Measurements from ENCODE around the gene PPP2R2C.

The PPP2R2C gene

DNA sequence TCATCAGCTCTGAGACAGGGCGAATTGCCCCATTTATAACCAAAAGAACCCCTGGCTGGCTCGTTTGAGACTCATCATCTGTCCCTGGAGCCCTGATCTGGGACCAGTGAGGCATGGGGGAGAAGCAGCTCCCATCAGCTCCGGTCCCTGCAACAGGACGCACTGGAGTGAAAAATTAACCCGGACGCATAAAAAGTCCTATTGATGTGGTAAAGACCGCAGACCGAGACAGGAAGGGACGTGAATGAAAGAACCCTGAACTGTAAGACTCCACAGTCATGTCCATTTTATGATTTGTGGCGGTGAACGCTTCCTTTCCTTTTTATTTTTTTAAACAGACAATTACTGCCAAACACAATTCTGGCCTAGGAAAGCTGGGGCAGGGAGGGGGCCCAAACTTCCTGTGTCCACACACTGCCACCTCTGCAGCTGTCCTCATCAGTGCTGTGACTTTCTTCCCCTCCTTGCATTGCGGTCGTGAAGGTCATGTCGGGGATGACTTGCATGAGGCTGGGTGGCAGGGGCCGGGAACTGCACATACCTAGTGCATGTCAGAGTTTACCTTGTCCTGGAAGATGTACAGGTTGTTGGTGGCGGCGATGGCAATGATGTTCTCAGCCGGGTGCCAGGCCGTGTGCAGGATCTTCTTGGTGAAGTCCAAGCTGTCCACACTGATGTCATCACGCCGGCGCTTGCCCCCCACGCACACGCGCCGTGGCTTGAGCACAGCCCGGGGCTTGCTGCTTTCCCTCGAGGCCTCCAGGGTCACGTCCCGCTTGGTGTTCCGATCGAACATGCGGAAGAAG, 149.4 kb downstream of the PPP2R2C start:
- no peak overlapping the region for H3K27ac ChIP-seq (ENCODE audit: low read depth, low read length)
- no peaks in the 10 kb centered on the region for H3K36me3 ChIP-seq (ENCODE audit: control insufficient read depth in 5 of 5, insufficient read depth in 5 of 5, low read length in 5 of 5)
- H3K4me3 ChIP-seq (ENCODE audit: low read depth in 1 of 5, low read length in 5 of 5): no peak overlapping the region

DNA sequence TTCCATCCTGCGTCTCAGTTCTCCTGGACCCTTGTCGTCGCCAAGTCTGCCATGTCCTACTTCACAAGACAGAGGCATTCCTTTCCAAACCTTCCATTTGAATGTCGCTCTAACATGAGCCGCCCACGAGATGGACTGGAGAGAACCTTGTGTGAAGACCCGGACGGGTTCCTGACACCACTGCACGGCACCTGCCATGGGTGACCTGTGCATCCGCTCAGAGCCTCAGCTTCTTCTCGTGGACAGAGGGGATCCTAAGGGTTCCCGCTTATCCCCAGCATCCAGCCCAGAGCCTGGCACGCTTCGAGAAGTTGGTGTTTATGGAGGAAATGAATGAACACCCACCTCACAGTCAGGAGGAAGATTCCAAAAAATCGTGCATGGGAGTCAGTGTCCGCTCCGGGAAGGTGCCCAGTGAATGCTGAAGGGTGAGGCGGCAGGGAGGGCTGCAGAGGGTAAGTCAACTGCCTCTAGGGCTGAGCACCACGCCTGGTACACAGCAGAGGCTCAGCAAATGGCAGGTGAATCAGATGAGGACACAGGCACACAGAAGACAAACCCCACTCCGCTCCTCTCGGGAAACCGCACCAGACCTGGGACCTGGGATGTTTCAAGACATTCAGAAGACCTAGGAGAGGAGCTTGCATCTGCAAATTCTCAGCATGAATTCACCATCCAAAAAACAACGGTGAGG, 150.2 kb downstream of the PPP2R2C start:
- peaks cover 0 to 34% (median 0%) of the 10 kb centered on the region in 5 donors for H3K4me1 ChIP-seq (ENCODE audit: control insufficient read depth in 5 of 5, insufficient read depth in 5 of 5, low read length in 5 of 5)
- peaks cover 0 to 8% (median 3%) of the 10 kb centered on the region in 5 donors for H3K9me3 ChIP-seq (ENCODE audit: control insufficient read depth in 5 of 5, low read length in 5 of 5)
- no peaks in the 10 kb centered on the region for H3K36me3 ChIP-seq (ENCODE audit: control insufficient read depth in 5 of 5, insufficient read depth in 5 of 5, low read length in 5 of 5)
- no peak overlapping the region for H3K9ac ChIP-seq (ENCODE audit: low read length in 5 of 5)
- no peak overlapping the region for H3K4me3 ChIP-seq (ENCODE audit: low read depth in 1 of 5, low read length in 5 of 5)
- H3K27me3 ChIP-seq (ENCODE audit: control insufficient read depth in 5 of 5, insufficient read depth in 4 of 5, low read length in 5 of 5): peaks cover 0 to 23% (median 15%) of the 10 kb centered on the region in 5 donors
- no peak overlapping the region for H3K27ac ChIP-seq (ENCODE audit: low read depth, low read length)

More for the DNA sequence above, 149.4 kb downstream of the PPP2R2C start:
- peaks cover 0 to 34% (median 0%) of the 10 kb centered on the region in 5 donors for H3K4me1 ChIP-seq (ENCODE audit: control insufficient read depth in 5 of 5, insufficient read depth in 5 of 5, low read length in 5 of 5)
- no peak overlapping the region for H3K9ac ChIP-seq (ENCODE audit: low read length in 5 of 5)
- peaks cover under 1 to 22% (median 15%) of the 10 kb centered on the region in 5 donors for H3K27me3 ChIP-seq (ENCODE audit: control insufficient read depth in 5 of 5, insufficient read depth in 4 of 5, low read length in 5 of 5)
- H3K9me3 ChIP-seq (ENCODE audit: control insufficient read depth in 5 of 5, low read length in 5 of 5): peaks cover 0 to 8% (median 3%) of the 10 kb centered on the region in 5 donors

DNA sequence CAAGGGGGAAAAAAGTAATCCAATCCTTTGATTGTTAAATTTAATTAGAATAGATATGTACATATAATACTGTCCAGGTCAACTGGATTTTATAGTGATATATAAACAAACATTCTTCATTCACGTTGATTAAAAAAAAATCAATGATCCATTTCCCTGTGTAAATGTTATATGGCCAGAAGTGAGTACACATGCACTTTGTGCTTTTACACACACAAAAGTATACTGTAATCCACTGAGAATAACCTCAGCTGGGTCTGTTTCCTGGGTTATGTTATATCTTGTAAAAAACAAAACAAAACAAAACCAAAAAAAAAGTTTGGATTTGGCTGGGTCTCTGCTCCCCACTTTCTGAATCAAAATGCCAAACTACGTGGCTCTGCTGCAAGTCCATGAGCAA, 151.1 kb downstream of the PPP2R2C start:
- H3K9me3 ChIP-seq (ENCODE audit: control insufficient read depth in 5 of 5, low read length in 5 of 5): peaks cover 0 to 8% (median 3%) of the 10 kb centered on the region in 5 donors
- no peaks in the 10 kb centered on the region for H3K36me3 ChIP-seq (ENCODE audit: control insufficient read depth in 5 of 5, insufficient read depth in 5 of 5, low read length in 5 of 5)
- no peak overlapping the region for H3K9ac ChIP-seq (ENCODE audit: low read length in 5 of 5)
- H3K27me3 ChIP-seq (ENCODE audit: control insufficient read depth in 5 of 5, insufficient read depth in 4 of 5, low read length in 5 of 5): peaks cover 0 to 25% (median 9%) of the 10 kb centered on the region in 5 donors
- no peak overlapping the region for H3K27ac ChIP-seq (ENCODE audit: low read depth, low read length)
- no peak overlapping the region for H3K4me3 ChIP-seq (ENCODE audit: low read depth in 1 of 5, low read length in 5 of 5)
- peaks cover 0 to 26% (median 0%) of the 10 kb centered on the region in 5 donors for H3K4me1 ChIP-seq (ENCODE audit: control insufficient read depth in 5 of 5, insufficient read depth in 5 of 5, low read length in 5 of 5)

DNA sequence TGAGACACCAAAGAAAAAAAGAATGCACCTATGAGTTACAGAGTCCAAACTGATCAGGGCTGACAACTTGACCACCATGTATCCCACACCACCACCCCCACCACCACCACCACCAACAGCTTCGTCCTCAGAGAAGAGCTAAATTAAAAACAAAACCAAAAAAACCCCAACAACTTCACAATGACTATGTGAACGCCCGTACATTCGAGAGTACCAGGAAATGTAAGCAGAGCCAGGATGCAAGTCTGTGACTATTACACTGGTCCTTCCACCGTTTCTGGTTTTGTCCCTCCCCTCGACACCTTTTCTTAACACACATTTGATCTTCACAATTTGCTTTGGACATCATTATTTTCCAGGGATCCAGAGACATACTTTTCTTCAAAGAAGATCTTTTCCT, 151.8 kb downstream of the PPP2R2C start:
- Histone ChIP-seq H3K4me1 (ENCODE audit: control insufficient read depth in 5 of 5, insufficient read depth in 5 of 5, low read length in 5 of 5) (peaks cover 0 to 21% (median 0%) of the 10 kb centered on the region in 5 donors), H3K36me3 (ENCODE audit: control insufficient read depth in 5 of 5, insufficient read depth in 5 of 5, low read length in 5 of 5) (no peaks in the 10 kb centered on the region), H3K27me3 (ENCODE audit: control insufficient read depth in 5 of 5, insufficient read depth in 4 of 5, low read length in 5 of 5) (peaks cover 0 to 23% (median 9%) of the 10 kb centered on the region in 5 donors)

DNA sequence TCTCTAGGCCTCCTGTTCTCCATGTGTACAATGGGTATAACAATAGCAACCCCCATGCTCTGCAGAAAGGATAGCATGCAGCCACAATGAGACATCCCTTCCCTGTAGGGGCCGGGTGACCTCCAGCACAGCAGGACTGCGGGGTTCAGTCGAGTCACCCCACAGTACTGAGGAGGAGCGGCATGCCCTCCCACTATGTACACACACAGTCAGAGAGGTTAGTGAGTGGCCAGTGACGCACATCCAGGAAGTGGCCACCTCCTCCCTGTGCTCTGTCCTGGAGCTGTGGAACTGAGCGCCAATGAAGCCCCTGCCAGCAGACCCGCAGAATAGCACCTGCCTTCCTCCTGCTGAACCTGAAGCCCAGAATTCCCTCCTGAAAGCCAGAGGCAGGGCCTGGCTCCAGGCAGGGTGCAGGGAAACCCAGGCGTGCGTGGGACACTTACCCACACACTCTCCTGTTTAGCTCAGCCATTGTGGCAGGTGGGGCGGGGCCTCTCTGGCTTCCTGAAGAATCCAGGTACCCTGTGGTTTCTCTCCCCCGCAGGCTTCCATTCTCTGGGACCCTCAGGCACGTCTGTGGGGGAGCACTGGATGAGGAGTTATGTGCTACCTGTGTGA, 152.8 kb downstream of the PPP2R2C start:
- Histone ChIP-seq H3K36me3 (ENCODE audit: control insufficient read depth in 5 of 5, insufficient read depth in 5 of 5, low read length in 5 of 5) (no peaks in the 10 kb centered on the region), H3K27ac (ENCODE audit: low read depth, low read length) (no peak overlapping the region), H3K9me3 (ENCODE audit: control insufficient read depth in 5 of 5, low read length in 5 of 5) (peaks cover 0 to 8% (median 3%) of the 10 kb centered on the region in 5 donors), H3K9ac (ENCODE audit: low read length in 5 of 5) (no peak overlapping the region), H3K27me3 (ENCODE audit: control insufficient read depth in 5 of 5, insufficient read depth in 4 of 5, low read length in 5 of 5) (peaks cover 0 to 24% (median 12%) of the 10 kb centered on the region in 5 donors), H3K4me1 (ENCODE audit: control insufficient read depth in 5 of 5, insufficient read depth in 5 of 5, low read length in 5 of 5) (peaks cover 0 to 12% (median 0%) of the 10 kb centered on the region in 5 donors), H3K4me3 (ENCODE audit: low read depth in 1 of 5, low read length in 5 of 5) (no peak overlapping the region)

More for the DNA sequence above, 151.8 kb downstream of the PPP2R2C start:
- H3K27ac ChIP-seq (ENCODE audit: low read depth, low read length): no peak overlapping the region
- H3K9ac ChIP-seq (ENCODE audit: low read length in 5 of 5): no peak overlapping the region
- peaks cover 0 to 8% (median 3%) of the 10 kb centered on the region in 5 donors for H3K9me3 ChIP-seq (ENCODE audit: control insufficient read depth in 5 of 5, low read length in 5 of 5)
- H3K4me3 ChIP-seq (ENCODE audit: low read depth in 1 of 5, low read length in 5 of 5): no peak overlapping the region

DNA sequence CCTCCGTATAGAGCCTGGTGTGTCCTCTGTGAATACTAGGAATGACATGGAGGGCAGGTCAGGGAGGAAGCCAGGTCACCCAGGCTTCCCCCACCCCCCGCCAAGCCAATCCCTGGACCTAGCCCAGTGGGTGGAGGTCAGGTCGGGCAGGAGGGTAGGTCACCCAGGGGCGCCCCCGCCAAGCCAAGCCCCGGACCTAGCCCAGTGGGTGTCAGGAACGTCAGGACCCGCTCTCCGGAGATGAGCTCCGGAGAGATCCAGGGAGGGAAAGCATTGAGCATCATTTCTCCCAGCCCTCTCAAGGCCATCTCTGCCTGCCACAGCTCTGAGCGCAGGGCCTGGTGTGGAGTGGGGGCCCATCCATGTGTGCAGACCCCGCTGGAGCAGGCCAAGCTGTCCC, 154.2 kb downstream of the PPP2R2C start:
- H3K27me3 ChIP-seq (ENCODE audit: control insufficient read depth in 5 of 5, insufficient read depth in 4 of 5, low read length in 5 of 5): peaks cover 0 to 29% (median 15%) of the 10 kb centered on the region in 5 donors
- no peak overlapping the region for H3K9ac ChIP-seq (ENCODE audit: low read length in 5 of 5)
- H3K4me1 ChIP-seq (ENCODE audit: control insufficient read depth in 5 of 5, insufficient read depth in 5 of 5, low read length in 5 of 5): peaks cover 0 to 9% (median 0%) of the 10 kb centered on the region in 5 donors

DNA sequence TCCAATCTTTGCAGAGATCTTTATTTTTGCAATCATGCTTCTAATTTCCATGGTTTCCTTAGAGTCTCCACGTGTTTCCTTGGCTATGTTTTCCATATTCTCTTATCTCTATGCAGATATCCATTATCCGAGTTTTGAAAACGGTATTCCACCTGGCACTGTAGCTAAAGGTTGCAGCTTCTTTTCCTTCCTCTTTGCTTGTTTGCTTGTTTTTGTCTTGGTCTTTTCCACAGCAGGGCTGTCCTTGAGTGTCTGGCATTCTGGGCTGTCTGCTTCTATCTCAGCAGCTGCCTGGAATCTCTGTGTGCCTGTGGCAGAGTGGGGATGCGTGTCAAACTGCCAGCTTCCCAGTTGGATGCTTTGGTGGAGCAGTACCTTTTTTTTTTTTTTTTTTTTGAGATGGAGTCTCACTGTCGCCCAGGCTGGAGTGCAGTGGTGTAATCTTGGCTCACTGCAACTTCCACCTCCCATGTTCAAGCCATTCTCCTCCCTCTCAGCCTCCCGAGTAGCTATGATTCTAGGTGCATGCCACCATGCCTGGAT, 155.9 kb downstream of the PPP2R2C start:
- no peak overlapping the region for H3K4me3 ChIP-seq (ENCODE audit: low read depth in 1 of 5, low read length in 5 of 5)
- H3K27ac ChIP-seq (ENCODE audit: low read depth, low read length): no peak overlapping the region

More for the DNA sequence above, 154.2 kb downstream of the PPP2R2C start:
- no peak overlapping the region for H3K27ac ChIP-seq (ENCODE audit: low read depth, low read length)
- H3K36me3 ChIP-seq (ENCODE audit: control insufficient read depth in 5 of 5, insufficient read depth in 5 of 5, low read length in 5 of 5): no peaks in the 10 kb centered on the region
- peaks cover 0 to 8% (median 3%) of the 10 kb centered on the region in 5 donors for H3K9me3 ChIP-seq (ENCODE audit: control insufficient read depth in 5 of 5, low read length in 5 of 5)
- H3K4me3 ChIP-seq (ENCODE audit: low read depth in 1 of 5, low read length in 5 of 5): no peak overlapping the region

DNA sequence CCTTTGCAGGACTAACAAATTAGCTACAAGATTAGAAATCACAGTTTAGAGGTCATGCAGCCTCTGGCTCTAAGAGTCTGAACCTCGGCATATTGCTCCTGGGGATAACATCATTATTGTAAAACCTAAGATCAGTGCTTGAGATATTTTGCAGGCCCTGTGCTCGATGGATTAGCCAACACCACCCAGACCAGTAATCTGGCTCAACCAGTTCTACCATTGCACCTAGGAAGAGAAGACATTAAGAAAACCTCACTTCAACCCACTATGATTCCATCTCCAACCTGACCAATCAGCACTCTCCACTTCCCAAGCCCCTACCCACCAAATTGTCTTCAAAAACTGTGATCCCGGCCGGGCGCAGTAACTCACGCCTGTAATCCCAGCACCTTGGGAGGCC, 159.2 kb downstream of the PPP2R2C start:
- Histone ChIP-seq H3K4me1 (ENCODE audit: control insufficient read depth in 5 of 5, insufficient read depth in 5 of 5, low read length in 5 of 5) (peaks cover 0 to 14% (median 10%) of the 10 kb centered on the region in 5 donors), H3K9me3 (ENCODE audit: control insufficient read depth in 5 of 5, low read length in 5 of 5) (no peaks in the 10 kb centered on the region), H3K27ac (ENCODE audit: low read depth, low read length) (no peak overlapping the region), H3K4me3 (ENCODE audit: low read depth in 1 of 5, low read length in 5 of 5) (no peak overlapping the region), H3K27me3 (ENCODE audit: control insufficient read depth in 5 of 5, insufficient read depth in 4 of 5, low read length in 5 of 5) (peaks cover 0 to 43% (median 29%) of the 10 kb centered on the region in 5 donors), H3K9ac (ENCODE audit: low read length in 5 of 5) (no peak overlapping the region), H3K36me3 (ENCODE audit: control insufficient read depth in 5 of 5, insufficient read depth in 5 of 5, low read length in 5 of 5) (no peaks in the 10 kb centered on the region)

More for the DNA sequence above, 155.9 kb downstream of the PPP2R2C start:
- peaks cover 0 to 8% (median 3%) of the 10 kb centered on the region in 5 donors for H3K9me3 ChIP-seq (ENCODE audit: control insufficient read depth in 5 of 5, low read length in 5 of 5)
- H3K9ac ChIP-seq (ENCODE audit: low read length in 5 of 5): no peak overlapping the region
- no peaks in the 10 kb centered on the region for H3K36me3 ChIP-seq (ENCODE audit: control insufficient read depth in 5 of 5, insufficient read depth in 5 of 5, low read length in 5 of 5)
- H3K27me3 ChIP-seq (ENCODE audit: control insufficient read depth in 5 of 5, insufficient read depth in 4 of 5, low read length in 5 of 5): peaks cover 0 to 24% (median 17%) of the 10 kb centered on the region in 5 donors
- H3K4me1 ChIP-seq (ENCODE audit: control insufficient read depth in 5 of 5, insufficient read depth in 5 of 5, low read length in 5 of 5): peaks cover 0 to 3% (median 0%) of the 10 kb centered on the region in 5 donors

DNA sequence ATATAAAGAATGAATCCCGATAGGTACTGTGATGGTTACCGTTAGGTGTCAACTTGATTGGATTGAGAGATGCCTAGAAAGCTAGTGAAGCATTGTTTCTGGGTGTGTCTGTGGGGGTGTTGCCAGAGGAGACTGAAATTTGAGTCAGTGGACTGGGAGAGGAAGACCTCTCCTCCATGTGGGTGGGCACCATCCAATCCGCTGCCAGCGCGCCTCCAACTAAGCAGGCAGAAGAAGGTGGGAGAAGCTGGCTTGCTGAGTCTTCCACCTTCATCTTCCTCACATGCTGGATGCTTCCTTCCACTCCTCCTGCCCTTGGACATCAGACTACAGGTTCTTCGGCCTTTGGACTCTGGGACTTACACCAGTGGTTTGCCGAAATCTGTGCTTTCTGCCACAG, 162.6 kb downstream of the PPP2R2C start:
- H3K27ac ChIP-seq (ENCODE audit: low read depth, low read length): no peak overlapping the region
- peaks cover 0 to 9% (median 0%) of the 10 kb centered on the region in 5 donors for H3K36me3 ChIP-seq (ENCODE audit: control insufficient read depth in 5 of 5, insufficient read depth in 5 of 5, low read length in 5 of 5)
- no peaks in the 10 kb centered on the region for H3K9me3 ChIP-seq (ENCODE audit: control insufficient read depth in 5 of 5, low read length in 5 of 5)
- H3K9ac ChIP-seq (ENCODE audit: low read length in 5 of 5): peak overlapping the region in 1 of 5 donors; percentile 21
- peak overlapping the region in 3 of 5 donors; percentile 44 to 58 (median 49) for H3K4me3 ChIP-seq (ENCODE audit: low read depth in 1 of 5, low read length in 5 of 5)
- peaks cover 6 to 28% (median 25%) of the 10 kb centered on the region in 5 donors for H3K27me3 ChIP-seq (ENCODE audit: control insufficient read depth in 5 of 5, insufficient read depth in 4 of 5, low read length in 5 of 5)
- peaks cover 0 to 14% (median 10%) of the 10 kb centered on the region in 5 donors for H3K4me1 ChIP-seq (ENCODE audit: control insufficient read depth in 5 of 5, insufficient read depth in 5 of 5, low read length in 5 of 5)
